ENCODE measurements around the gene ADGRB3.

Gene ADGRB3

DNA sequence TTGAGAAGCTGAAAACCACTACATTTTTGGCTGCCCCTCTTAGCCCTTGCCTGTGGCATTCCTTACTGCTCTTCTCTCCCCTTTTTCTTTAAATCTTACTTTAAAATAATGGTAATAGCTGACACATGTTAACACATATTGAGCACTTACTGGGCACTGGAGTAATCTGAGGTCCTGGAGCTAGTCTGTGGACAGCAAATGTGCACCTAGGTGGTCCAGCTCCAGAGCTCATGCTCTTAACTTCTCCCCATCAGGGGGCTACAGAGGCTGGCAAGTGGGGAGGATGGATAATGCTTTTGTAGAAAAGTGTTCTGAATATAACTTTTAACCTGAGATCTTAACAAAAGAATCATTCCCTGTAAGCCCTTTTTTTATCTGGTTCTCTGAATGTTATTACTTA, 74.8 kb downstream of the ADGRB3 start:
- no peak for DNase-seq

GRCh38 chr6:68710496-68710895, 75.4 kb downstream of the ADGRB3 start:
- DNase-seq: no peak

DNA sequence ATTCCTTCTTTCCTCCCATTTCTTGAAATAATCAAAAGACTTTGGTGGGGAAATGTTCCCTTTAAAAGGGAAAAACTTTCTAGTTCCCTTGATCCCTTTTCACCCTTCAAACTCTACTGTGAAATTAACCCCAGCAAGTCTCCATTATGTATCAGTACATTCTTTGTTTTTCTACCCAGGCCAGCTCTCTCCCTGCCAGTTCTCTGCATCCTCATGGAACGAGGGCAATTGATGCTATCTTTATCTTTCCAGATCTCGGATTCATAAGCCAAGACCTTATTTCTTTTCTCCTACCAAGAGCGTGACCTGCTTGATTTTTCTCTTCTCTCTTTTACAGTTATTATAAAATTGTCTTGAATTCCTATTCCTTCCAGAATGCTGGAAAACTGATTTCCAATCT, 75.8 kb downstream of the ADGRB3 start:
- DNase-seq: no peak

GRCh38 chr6:68711386-68712000, 76.4 kb downstream of the ADGRB3 start:
- DNase-seq: no peak

DNA sequence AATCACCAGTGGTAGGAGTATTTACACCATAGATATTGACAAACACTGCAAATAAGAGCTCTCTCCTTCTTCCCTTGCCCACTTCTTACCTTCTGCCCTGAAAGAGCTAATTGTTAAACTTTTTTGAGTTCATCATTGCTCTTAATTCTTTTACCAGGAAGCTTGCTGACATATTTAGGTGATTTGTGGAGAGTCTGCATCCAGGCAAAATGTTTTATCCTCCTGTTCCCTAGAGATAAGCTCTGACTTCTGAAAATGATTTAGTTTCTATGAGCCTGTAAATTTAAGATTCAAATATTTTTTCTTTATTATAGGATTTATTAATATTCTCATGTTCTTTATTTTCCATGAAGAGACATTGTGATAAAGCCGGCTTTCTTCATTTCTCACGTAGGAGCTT, 81.5 kb downstream of the ADGRB3 start:
- no peak for DNase-seq

GRCh38 chr6:68718385-68719073, 83.4 kb downstream of the ADGRB3 start:
- DNase-seq: no peak

- no peak for DNase-seq
These were observed 84.7 kb downstream of the ADGRB3 start for GRCh38 chr6:68719761-68720160.

GRCh38 chr6:68722891-68723527, 87.9 kb downstream of the ADGRB3 start:
- no peak for DNase-seq

GRCh38 chr6:68724060-68724459, 89.0 kb downstream of the ADGRB3 start:
- no peak for DNase-seq

DNA sequence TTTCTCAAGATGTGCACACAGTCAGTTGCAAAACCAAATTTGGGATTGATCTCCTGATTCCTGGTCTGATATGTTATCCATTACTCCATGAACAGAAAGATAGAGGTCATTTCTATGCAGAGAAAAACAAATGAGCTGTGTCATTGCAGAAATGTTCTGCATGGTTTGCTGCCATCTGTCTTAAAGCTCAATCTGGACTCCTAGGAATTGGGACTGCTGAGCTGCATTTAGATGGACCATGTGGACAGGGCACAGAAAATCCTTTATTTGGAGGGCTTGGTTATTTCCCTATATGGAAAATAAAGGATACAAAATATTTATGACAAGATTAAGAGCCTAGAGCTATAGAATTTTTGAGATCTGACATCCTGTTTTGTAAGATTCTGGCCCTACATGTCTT, 91.3 kb downstream of the ADGRB3 start:
- DNase-seq: no peak

- no peak for DNase-seq
These were observed 91.9 kb downstream of the ADGRB3 start for GRCh38 chr6:68726992-68727391.

DNA sequence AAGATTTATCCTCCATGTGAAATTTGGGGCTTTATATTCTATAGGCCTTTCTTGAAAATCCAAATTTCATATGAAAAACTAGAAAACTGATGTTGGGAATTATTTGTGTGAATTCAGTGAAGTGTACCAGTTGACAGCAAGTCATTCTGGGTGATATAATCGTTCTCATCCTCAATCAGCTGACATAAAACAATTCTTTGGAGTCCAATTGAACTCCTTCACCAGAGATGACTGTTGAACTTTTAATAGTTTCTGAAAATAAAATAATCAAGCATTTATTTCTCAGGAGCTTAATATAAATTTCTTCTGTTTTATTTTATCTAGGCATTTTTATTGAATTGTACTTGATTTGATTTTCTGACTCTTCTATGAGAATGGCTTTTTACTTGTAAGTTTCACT, 92.6 kb downstream of the ADGRB3 start:
- DNase-seq: no peak

GRCh38 chr6:68728159-68728979, 93.3 kb downstream of the ADGRB3 start:
- DNase-seq: no peak

DNA sequence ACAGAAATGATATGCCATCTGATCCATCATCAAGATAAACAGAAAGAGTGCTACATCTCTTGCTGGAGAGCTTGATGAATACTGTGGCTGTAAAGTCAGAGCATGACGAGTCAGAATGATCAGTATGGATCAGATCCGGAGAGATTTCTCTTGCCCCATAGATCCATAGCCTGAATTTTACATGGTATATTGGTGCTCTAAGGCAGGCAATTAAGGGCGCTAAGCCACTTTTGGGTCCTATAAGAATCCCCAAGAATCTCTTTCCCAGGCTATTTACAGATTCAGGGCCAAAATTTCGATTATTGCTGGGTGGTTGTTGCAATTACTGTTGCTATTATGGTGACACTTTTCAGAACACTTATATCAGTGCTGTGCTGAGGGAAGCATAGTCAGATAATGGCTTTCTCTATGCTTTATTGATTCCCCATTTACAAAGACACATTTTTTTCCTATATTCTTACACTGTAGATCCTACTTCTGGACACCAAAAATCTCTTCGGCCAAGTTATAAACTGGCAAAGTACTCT, 94.4 kb downstream of the ADGRB3 start:
- DNase-seq: no peak

DNA sequence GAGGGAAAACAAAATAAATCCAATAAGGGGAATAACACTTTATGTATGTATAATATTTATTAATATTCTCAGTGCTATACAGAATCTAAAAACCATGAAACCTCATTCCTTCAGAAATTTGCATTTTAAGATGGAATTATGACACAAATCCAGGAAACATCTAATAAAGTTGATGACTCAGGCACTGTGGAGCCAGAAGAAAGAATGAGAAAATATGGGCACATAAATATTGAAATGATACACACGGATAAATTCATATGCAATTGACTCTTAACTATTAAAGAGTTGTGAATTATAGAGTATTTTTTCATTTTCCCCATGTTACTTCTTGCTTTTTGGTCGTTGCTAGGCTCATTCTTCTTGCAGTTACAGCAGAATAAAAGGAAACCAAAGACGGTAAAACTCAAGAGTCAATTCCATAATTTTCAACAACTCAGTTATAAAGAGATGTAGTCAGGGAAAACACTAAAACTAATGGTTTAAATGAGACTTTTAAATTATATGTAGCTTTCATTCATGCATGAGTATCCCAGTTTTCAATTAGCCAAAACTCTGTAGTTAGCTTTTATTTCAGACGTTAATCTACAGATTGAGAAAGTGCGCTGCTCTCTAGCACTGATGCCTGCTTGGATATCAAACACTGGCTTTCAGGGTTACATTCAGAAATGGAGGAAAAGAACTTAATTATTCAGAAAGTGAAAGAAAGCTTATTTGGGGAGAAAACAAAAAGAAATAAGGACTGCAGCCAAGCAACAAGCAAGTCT, 95.4 kb downstream of the ADGRB3 start:
- DNase-seq: no peak

DNA sequence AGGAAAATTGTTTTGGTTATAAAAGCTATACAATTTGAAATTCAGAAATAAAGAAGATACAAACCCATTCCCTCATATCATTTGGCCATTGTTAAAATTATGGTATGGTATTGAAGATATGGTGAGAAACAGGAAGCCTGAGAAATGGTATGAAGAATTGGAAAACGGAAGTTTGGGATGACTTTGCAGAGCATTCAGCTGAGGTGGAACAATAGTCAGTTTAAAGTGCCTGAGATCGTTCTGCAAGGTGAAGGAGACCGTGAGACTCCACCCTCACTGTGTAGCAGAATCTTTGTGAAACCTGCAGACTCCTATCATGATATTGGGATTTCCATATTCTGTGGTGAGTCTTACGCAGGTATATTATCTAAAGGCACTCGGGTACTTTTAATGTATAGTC, 97.3 kb downstream of the ADGRB3 start:
- no peak for DNase-seq

- no peak for DNase-seq
These were observed 100.8 kb downstream of the ADGRB3 start for GRCh38 chr6:68735866-68736265.

DNA sequence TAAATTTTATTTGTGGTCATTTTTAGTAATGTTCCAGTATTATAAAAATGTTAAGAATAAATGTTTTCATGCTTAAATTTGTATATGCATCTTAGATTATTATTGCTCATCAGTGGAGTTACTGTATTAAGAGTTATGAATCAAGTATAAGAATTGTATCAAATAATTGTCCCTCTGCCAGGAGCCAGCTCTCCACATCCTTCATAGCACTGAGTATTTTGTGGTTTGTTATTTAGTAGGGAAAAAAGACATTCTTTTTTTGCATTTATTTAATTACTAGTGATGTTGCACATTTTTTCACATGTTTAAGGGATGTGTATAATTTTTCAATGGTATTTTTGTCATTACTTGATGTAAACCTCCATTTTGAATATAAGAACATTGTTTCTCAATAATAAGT, 102.0 kb downstream of the ADGRB3 start:
- DNase-seq: no peak

DNA sequence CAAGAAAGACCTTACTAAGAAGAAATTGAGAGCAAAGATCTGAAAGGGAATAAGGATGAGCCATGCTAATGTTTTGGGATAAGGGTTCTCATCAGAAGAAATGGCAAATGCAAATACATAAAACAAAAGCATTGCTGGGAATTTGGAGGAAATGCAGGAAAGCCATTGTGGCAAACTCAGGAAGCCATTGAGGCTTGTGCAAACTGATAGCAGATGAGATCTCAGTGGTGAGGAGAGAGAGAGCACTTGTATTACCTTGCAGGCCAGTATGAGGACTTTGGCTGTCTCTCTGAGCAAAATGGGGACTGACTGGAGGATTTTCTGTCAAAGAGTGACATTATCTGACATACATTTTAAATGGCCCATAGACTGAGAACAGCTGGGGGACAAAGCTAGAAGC, 103.0 kb downstream of the ADGRB3 start:
- DNase-seq: no peak

DNA sequence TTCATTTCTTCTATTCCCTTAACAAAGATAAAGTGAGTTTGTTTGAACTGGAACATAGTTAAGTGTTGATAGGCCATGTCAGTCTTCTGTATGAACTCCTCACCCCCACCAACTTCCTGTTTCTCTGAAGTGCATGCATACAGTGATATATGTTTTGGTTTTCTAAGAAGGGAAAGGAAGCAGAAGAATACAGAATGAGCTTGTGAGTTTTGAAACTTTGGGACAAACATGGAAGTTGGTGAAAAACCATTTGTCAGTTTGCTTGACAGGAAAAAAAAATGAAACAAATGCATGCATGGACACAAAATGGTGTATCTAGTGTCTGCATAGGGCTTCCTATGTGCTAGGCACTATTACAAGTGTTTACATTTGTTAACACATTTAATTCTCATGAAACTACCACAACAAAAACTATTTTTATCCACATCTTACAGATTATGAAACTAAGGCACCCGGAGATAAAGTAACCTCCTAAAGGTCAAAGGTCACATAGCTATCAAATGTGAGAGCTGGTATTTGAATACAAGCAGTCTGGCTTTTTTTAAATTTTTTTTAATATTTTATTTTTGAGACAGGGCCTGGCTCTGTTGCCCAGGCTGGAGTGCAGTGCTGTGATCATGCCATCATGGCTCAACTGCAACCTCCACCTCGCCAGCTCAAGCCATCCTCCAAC, 105.9 kb downstream of the ADGRB3 start:
- no peak for DNase-seq

- no peak for DNase-seq
These were observed 106.7 kb downstream of the ADGRB3 start for GRCh38 chr6:68741501-68742386.

All from activated CD4-positive, alpha-beta T cell treated with anti-CD3 and anti-CD28 coated beads, Interleukin-2, amount 50 U/mL, for 48 hours (primary cell).